Hepatocyte (in vitro differentiated cells): ENCODE results near the gene PTPRN2. TPM values are rescaled to one million over a fixed set of nuclear protein-coding genes. Genes with fewer than 3 reads are reported as not detected.

ENCODE experiments used
- DNase-seq: peaks from one replicate; pipeline ENCODE4 v3.0.0-alpha.2; 2016; ENCODE audit warnings: low spot score
- H2AFZ ChIP-seq: fragments of 200-600 bp; sonication (generic); 2 replicates; pipeline ENCODE4 v1.6.0; 2016; ENCODE audit warnings: antibody characterized with exemption, mild to moderate bottlenecking
- H3K27ac ChIP-seq: fragments of 200-600 bp; sonication (generic); 2 replicates; pipeline ENCODE4 v1.5.1; 2016; ENCODE audit warnings: mild to moderate bottlenecking
- H3K27me3 ChIP-seq: fragments of 200-600 bp; sonication (generic); 2 replicates; pipeline ENCODE4 v1.6.1; 2016
- H3K36me3 ChIP-seq: fragments of 200-600 bp; sonication (generic); replicated peaks from 2 replicates; pipeline ENCODE4 v1.5.1; 2016; ENCODE audit warnings: low read depth; ENCODE audit not compliant: insufficient read depth
- H3K4me1 ChIP-seq: fragments of 200-600 bp; sonication (generic); 2 replicates; pipeline ENCODE4 v1.5.1; 2016; ENCODE audit warnings: mild to moderate bottlenecking, moderate library complexity; ENCODE audit not compliant: insufficient read depth
- H3K4me2 ChIP-seq: fragments of 200-600 bp; sonication (generic); 2 replicates; pipeline ENCODE4 v1.6.0; 2016
- H3K4me3 ChIP-seq: fragments of 200-600 bp; sonication (generic); 2 replicates; pipeline ENCODE4 v1.5.1; 2016; ENCODE audit warnings: mild to moderate bottlenecking
- H3K79me2 ChIP-seq: fragments of 200-600 bp; sonication (generic); 2 replicates; pipeline ENCODE4 v1.6.0; 2017; ENCODE audit warnings: mild to moderate bottlenecking
- H3K9me2 ChIP-seq: fragments of 200-600 bp; sonication (generic); replicated peaks from 2 replicates; pipeline ENCODE4 v1.6.0; 2017; ENCODE audit warnings: mild to moderate bottlenecking; ENCODE audit not compliant: insufficient read depth
- H3K9me3 ChIP-seq: fragments of 200-600 bp; sonication (generic); 2 replicates; pipeline ENCODE4 v1.5.1; 2016; ENCODE audit warnings: low read depth, mild to moderate bottlenecking
- H4K20me1 ChIP-seq: fragments of 200-600 bp; sonication (generic); 2 replicates; pipeline ENCODE4 v1.6.0; 2016; ENCODE audit warnings: mild to moderate bottlenecking; ENCODE audit not compliant: insufficient read depth, poor library complexity, severe bottlenecking
- EZH2 ChIP-seq: fragments of 200-600 bp; sonication (generic); IDR thresholded peaks from 2 replicates; pipeline ENCODE4 v1.6.1; 2016; ENCODE audit warnings: antibody characterized with exemption, mild to moderate bottlenecking, borderline replicate concordance
- EZH2phosphoT487 ChIP-seq: fragments of 200-600 bp; sonication (generic); IDR thresholded peaks from one replicate; pipeline ENCODE4 v1.6.1; 2018; ENCODE audit warnings: antibody characterized with exemption, mild to moderate bottlenecking, low read depth, moderate library complexity; ENCODE audit not compliant: unreplicated experiment, severe bottlenecking
- WGBS: methylation state at CpG from one replicate; pipeline ENCODE4 v1.1.6; 2016; ENCODE audit warnings: low lambda C conversion rate; ENCODE audit errors: missing lambda C conversion rate; 5-methylcytosine and 5-hydroxymethylcytosine counted together
- polyA plus RNA-seq: library from polyadenylated mRNA; unstranded; fragments of >200 nt; fragmentation: Nextera tagmentation; extraction: Ambion mirVana; gene quantifications from 2 replicates; pipeline ENCODE4 v1.2.1, GENCODE V29; 2016
- total RNA-seq: library from RNA; depleted of rRNA; stranded (reverse); fragments of >200 nt; gene quantifications from 2 replicates; pipeline ENCODE4 v1.2.3, GENCODE V29; 2014
- TF ChIP-seq, protein P1 (sequence below): fragments of 200-600 bp; sonication (generic); IDR thresholded peaks from 2 replicates; pipeline ENCODE4 v1.5.1; 2016; ENCODE audit warnings: antibody characterized with exemption, mild to moderate bottlenecking; ENCODE audit not compliant: poor library complexity

PTPRN2 gene
- total and polyA plus RNA-seq, 2 experiments from 2014 or later, result 2.1 to 3.3 TPM

DNA sequence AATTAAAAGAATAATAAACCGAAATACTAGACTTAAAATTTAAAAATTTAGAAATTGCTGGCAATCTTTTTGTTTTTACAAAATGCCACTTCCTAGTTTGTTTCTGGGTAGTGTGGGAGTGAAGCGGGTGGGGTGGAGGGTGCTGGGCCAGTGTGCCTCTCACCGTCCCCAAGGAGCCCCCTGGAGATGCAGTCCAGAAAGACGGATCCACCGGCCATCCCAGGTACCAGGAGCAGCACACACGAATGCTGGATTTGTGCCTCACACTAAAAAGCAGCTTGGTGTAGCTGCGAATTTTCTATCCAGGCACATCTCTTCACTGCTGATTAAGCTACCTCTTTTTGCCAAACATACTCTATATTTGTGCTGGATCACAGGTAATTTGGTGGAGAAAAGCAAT lies 632.7 kb downstream of the PTPRN2 start:
- no peaks in the 10 kb centered on the region for H3K9me2 ChIP-seq
- no peak overlapping the region for H3K27ac ChIP-seq
- TF ChIP-seq, protein P1, sequence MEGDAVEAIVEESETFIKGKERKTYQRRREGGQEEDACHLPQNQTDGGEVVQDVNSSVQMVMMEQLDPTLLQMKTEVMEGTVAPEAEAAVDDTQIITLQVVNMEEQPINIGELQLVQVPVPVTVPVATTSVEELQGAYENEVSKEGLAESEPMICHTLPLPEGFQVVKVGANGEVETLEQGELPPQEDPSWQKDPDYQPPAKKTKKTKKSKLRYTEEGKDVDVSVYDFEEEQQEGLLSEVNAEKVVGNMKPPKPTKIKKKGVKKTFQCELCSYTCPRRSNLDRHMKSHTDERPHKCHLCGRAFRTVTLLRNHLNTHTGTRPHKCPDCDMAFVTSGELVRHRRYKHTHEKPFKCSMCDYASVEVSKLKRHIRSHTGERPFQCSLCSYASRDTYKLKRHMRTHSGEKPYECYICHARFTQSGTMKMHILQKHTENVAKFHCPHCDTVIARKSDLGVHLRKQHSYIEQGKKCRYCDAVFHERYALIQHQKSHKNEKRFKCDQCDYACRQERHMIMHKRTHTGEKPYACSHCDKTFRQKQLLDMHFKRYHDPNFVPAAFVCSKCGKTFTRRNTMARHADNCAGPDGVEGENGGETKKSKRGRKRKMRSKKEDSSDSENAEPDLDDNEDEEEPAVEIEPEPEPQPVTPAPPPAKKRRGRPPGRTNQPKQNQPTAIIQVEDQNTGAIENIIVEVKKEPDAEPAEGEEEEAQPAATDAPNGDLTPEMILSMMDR, result no peak
- TF ChIP-seq EZH2 (no peak), EZH2phosphoT487 (no peak)
- no peak for DNase-seq
- 80% methylated on average over 7 of the region's 7 CpGs for WGBS
- no peaks in the 10 kb centered on the region for H3K36me3 ChIP-seq
- no peaks in the 10 kb centered on the region for H4K20me1 ChIP-seq
- no peaks in the 10 kb centered on the region for H3K27me3 ChIP-seq
- no peak overlapping the region for H2AFZ ChIP-seq
- no peak overlapping the region for H3K4me2 ChIP-seq
- H3K4me3 ChIP-seq, result no peak overlapping the region
- no peaks in the 10 kb centered on the region for H3K79me2 ChIP-seq
- no peaks in the 10 kb centered on the region for H3K9me3 ChIP-seq
- H3K4me1 ChIP-seq, result no peaks in the 10 kb centered on the region

DNA sequence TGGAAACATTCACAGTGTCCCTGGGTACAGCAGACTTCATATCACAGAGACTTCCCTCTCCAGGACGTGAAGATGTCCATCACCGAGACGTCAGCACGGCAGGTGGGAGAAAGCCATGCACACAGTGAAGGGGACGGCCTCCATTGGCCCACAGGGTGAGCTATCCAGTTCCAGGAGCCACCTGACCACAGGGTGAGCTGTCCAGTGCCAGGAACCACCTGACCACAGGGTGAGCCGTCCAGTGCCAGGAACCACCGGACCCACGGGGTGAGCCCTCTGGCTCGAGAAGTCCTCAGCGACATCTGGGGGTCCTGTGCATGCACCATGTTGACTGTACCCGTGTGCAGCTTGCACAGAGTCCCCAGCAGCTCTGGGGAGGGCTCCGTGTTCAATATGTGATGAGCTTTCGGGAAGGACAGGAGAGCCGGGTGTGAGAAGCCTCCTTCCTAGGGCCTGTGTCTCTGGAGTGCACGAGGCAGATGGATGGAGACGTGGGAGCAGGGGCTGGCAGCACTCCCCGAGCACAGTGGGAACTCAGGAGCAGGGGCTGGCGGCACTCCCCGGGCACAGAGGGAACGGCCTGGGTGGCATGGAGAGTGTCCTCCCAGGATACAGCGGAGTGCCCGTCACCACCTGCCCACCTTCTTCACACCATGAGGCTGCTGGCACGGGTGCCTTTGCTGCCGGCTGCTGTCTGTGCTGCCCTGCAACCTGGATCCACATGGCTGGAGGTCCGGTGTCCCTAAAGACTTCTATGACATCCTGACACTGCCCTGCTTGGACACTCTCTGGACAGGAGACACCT lies 634.6 kb downstream of the PTPRN2 start:
- H3K36me3 ChIP-seq, result no peaks in the 10 kb centered on the region
- H3K4me3 ChIP-seq, result no peak overlapping the region
- H3K9me3 ChIP-seq, result no peaks in the 10 kb centered on the region
- no peaks in the 10 kb centered on the region for H4K20me1 ChIP-seq
- no peaks in the 10 kb centered on the region for H3K9me2 ChIP-seq
- H3K4me1 ChIP-seq, result no peaks in the 10 kb centered on the region
- H3K4me2 ChIP-seq, result no peak overlapping the region
- WGBS, result 84% methylated on average over 25 of the region's 25 CpGs
- no peak overlapping the region for H3K27ac ChIP-seq
- H2AFZ ChIP-seq, result no peak overlapping the region
- TF ChIP-seq EZH2, result no peak
- no peak for TF ChIP-seq EZH2phosphoT487
- TF ChIP-seq, protein P1, result no peak
- no peaks in the 10 kb centered on the region for H3K79me2 ChIP-seq
- no peaks in the 10 kb centered on the region for H3K27me3 ChIP-seq
- no peak for DNase-seq

DNA sequence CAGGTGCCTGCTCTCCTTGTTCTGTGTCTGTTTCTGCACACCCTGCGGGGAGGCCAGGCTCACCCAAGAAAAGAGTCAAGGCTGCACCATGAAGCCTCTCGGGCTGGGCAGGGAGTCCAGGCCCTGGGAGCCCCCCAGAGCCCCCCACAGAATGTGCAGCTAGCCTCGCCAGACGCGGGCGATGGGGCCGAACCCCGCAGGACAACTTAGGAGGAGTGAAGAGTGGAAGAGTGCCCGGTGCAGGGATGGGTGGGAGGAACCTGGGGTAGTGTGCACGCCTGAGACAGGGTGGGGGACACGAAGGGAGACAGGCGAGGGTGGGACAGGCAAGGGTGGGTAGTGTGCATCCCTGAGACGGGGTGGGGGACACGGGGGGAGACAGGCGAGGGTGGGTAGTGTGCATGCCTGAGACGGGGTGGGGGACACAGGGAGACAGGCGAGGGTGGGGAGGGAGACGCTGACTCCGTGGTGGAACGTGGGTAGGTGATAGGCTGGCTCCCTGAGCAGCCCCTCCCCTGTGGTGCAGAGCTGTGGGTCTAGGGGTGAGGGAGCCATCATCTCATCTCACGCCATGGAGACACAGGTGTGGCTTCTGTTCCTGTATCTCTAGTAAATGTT lies 635.5 kb downstream of the PTPRN2 start:
- 84% methylated on average over 7 of the region's 21 CpGs for WGBS

More for the DNA sequence above, 635.5 kb downstream of the PTPRN2 start:
- H3K36me3 ChIP-seq, result no peaks in the 10 kb centered on the region
- no peak overlapping the region for H3K27ac ChIP-seq
- no peaks in the 10 kb centered on the region for H3K4me1 ChIP-seq
- no peaks in the 10 kb centered on the region for H4K20me1 ChIP-seq
- no peak overlapping the region for H3K4me3 ChIP-seq
- H3K9me2 ChIP-seq, result no peaks in the 10 kb centered on the region
- H3K4me2 ChIP-seq, result no peak overlapping the region
- no peaks in the 10 kb centered on the region for H3K79me2 ChIP-seq
- DNase-seq, result no peak
- TF ChIP-seq, protein P1, result no peak
- TF ChIP-seq EZH2, result no peak
- TF ChIP-seq EZH2phosphoT487, result no peak
- peaks cover 4% of the 10 kb centered on the region for H3K9me3 ChIP-seq
- no peaks in the 10 kb centered on the region for H3K27me3 ChIP-seq
- H2AFZ ChIP-seq, result no peak overlapping the region
